H9 (cell line): ENCODE data around the gene FEM1B. TPM values are rescaled to one million over a fixed set of nuclear protein-coding genes. Genes with fewer than 3 reads are reported as not detected.

Experiments used
- DNase-seq: peaks from one replicate; pipeline ENCODE4 v3.0.0-alpha.2; 2017
- H2AFZ ChIP-seq: one replicate; pipeline ENCODE4 v1.6.1; 2013; ENCODE audit warnings: mild to moderate bottlenecking, low read length, control low read depth, moderate library complexity
- H2AK5ac ChIP-seq: 2 replicates; pipeline ENCODE4 v1.6.1; 2013; ENCODE audit warnings: low read length, control low read depth, mixed read lengths; ENCODE audit not compliant: insufficient read length
- H2BK120ac ChIP-seq: one replicate; pipeline ENCODE4 v1.6.1; 2013; ENCODE audit warnings: low read depth, mild to moderate bottlenecking, low read length, control low read depth, inconsistent platforms; ENCODE audit not compliant: poor library complexity, severe bottlenecking
- H2BK12ac ChIP-seq: 2 replicates; pipeline ENCODE4 v1.6.1; 2013; ENCODE audit warnings: low read length, control low read depth, mixed read lengths, low read depth; ENCODE audit not compliant: insufficient read length
- H2BK15ac ChIP-seq: 2 replicates; pipeline ENCODE4 v1.6.1; 2013; ENCODE audit warnings: low read depth, low read length, control low read depth
- H2BK20ac ChIP-seq: one replicate; pipeline ENCODE4 v1.6.1; 2013; ENCODE audit warnings: low read depth, mild to moderate bottlenecking, low read length, control low read depth, inconsistent platforms; ENCODE audit not compliant: poor library complexity, severe bottlenecking
- H2BK5ac ChIP-seq: 2 replicates; pipeline ENCODE4 v1.6.1; 2013; ENCODE audit warnings: low read length, control low read depth, mixed read lengths; ENCODE audit not compliant: insufficient read length
- H3K14ac ChIP-seq: 2 replicates; pipeline ENCODE4 v1.6.1; 2013; ENCODE audit warnings: low read length, control low read depth; ENCODE audit not compliant: insufficient read depth
- H3K18ac ChIP-seq: 2 replicates; pipeline ENCODE4 v1.6.1; 2013; ENCODE audit warnings: low read depth, mild to moderate bottlenecking, mixed read lengths, low read length, control low read depth; ENCODE audit not compliant: insufficient read length
- H3K23ac ChIP-seq: 2 replicates; pipeline ENCODE4 v1.6.1; 2013; ENCODE audit warnings: low read length, control low read depth, mixed read lengths, low read depth; ENCODE audit not compliant: insufficient read length
- H3K23me2 ChIP-seq: 2 replicates; pipeline ENCODE4 v1.6.1; 2013; ENCODE audit warnings: low read depth, mild to moderate bottlenecking, mixed read lengths, low read length, control low read depth; ENCODE audit not compliant: insufficient read length, poor library complexity, severe bottlenecking
- H3K27ac ChIP-seq: 2 replicates; pipeline ENCODE4 v1.5.1; 2013; ENCODE audit warnings: low read length, control low read depth, mixed read lengths, low read depth; ENCODE audit not compliant: insufficient read length
- H3K27me3 ChIP-seq: 2 replicates; pipeline ENCODE4 v1.6.1; 2013; ENCODE audit warnings: low read length, control low read depth, inconsistent platforms; ENCODE audit not compliant: insufficient read depth
- H3K4ac ChIP-seq: 2 replicates; pipeline ENCODE4 v1.6.1; 2013; ENCODE audit warnings: low read depth, mild to moderate bottlenecking, control low read depth, inconsistent platforms, low read length, moderate library complexity
- H3K4me1 ChIP-seq: 2 replicates; pipeline ENCODE4 v1.6.1; 2013; ENCODE audit warnings: low read length, control low read depth, inconsistent platforms; ENCODE audit not compliant: insufficient read depth
- H3K4me2 ChIP-seq: 2 replicates; pipeline ENCODE4 v1.6.1; 2013; ENCODE audit warnings: low read length, control low read depth, mixed read lengths; ENCODE audit not compliant: insufficient read length, insufficient read depth
- H3K56ac ChIP-seq: 2 replicates; pipeline ENCODE4 v1.6.1; 2013; ENCODE audit warnings: low read depth, mild to moderate bottlenecking, mixed read lengths, low read length, control low read depth; ENCODE audit not compliant: insufficient read length
- H3K79me1 ChIP-seq: 2 replicates; pipeline ENCODE4 v1.6.1; 2013; ENCODE audit warnings: low read depth, mild to moderate bottlenecking, moderate library complexity, low read length, control low read depth, inconsistent platforms; ENCODE audit not compliant: insufficient read depth, poor library complexity, severe bottlenecking
- H3K79me2 ChIP-seq: 2 replicates; pipeline ENCODE4 v1.6.1; 2013; ENCODE audit warnings: low read length, control low read depth, inconsistent platforms; ENCODE audit not compliant: insufficient read depth
- H3K9ac ChIP-seq: 2 replicates; pipeline ENCODE4 v1.6.1; 2013; ENCODE audit warnings: low read length, control low read depth, mixed read lengths; ENCODE audit not compliant: insufficient read length; ENCODE audit errors: extremely low read depth
- H3K9me3 ChIP-seq: one replicate; pipeline ENCODE4 v1.6.1; 2013; ENCODE audit warnings: low read depth, low read length, inconsistent platforms; ENCODE audit not compliant: control insufficient read depth
- H3T11ph ChIP-seq: one replicate; pipeline ENCODE4 v1.6.1; 2013; ENCODE audit warnings: mild to moderate bottlenecking, low read length, control low read depth, inconsistent platforms
- H4K20me1 ChIP-seq: one replicate; pipeline ENCODE4 v1.6.1; 2013; ENCODE audit not compliant: control insufficient read depth, insufficient read length, insufficient read depth
- H4K5ac ChIP-seq: 2 replicates; pipeline ENCODE4 v1.6.1; 2013; ENCODE audit warnings: low read depth, mild to moderate bottlenecking, mixed read lengths, low read length, control low read depth; ENCODE audit not compliant: insufficient read length
- H4K8ac ChIP-seq: replicated peaks from 2 replicates; pipeline ENCODE4 v1.6.1; 2013; ENCODE audit warnings: low read length, control low read depth, mixed read lengths, low read depth; ENCODE audit not compliant: insufficient read length
- H4K91ac ChIP-seq: 2 replicates; pipeline ENCODE4 v1.6.1; 2013; ENCODE audit warnings: low read depth, mild to moderate bottlenecking, moderate library complexity, mixed read lengths, low read length, control low read depth; ENCODE audit not compliant: insufficient read length
- H3K27ac Mint-ChIP-seq, 3 experiments: 2 replicates in 2 of 3; 3 replicates in 1 of 3; pipeline ENCODE4 v1.8.0; 2020 to 2021; ENCODE audit warnings: mixed read lengths in 3 of 3, mild to moderate bottlenecking in 1 of 3, moderate library complexity in 1 of 3
- H3K27me3 Mint-ChIP-seq: 2 replicates; pipeline ENCODE4 v1.8.0; 2021; ENCODE audit warnings: low read depth, mild to moderate bottlenecking, moderate library complexity, mixed read lengths
- H3K36me3 Mint-ChIP-seq, 3 experiments: 2 replicates in 2 of 3; 3 replicates in 1 of 3; pipeline ENCODE4 v1.8.0; 2020 to 2021; ENCODE audit warnings: low read depth in 3 of 3, mixed read lengths in 3 of 3; ENCODE audit not compliant: insufficient read depth in 1 of 3
- H3K4me1 Mint-ChIP-seq, 2 experiments: 2 replicates each; pipeline ENCODE4 v1.8.0; 2020; ENCODE audit warnings: mixed read lengths in 2 of 2
- H3K4me3 Mint-ChIP-seq, 2 experiments: 2 replicates in 1 of 2; 3 replicates in 1 of 2; pipeline ENCODE4 v1.8.0; 2020 to 2021; ENCODE audit warnings: mild to moderate bottlenecking in 2 of 2, mixed read lengths in 2 of 2, moderate library complexity in 1 of 2
- H3K9me3 Mint-ChIP-seq, 2 experiments: 2 replicates in 1 of 2; 3 replicates in 1 of 2; pipeline ENCODE4 v1.8.0; 2020; ENCODE audit warnings: mild to moderate bottlenecking in 2 of 2, mixed read lengths in 2 of 2, moderate library complexity in 1 of 2
- CTCF ChIP-seq: fragments of 200-600 bp; sonication (generic); conservative IDR thresholded peaks from 3 replicates; pipeline ENCODE4 v1.8.0; 2021; ENCODE audit warnings: antibody characterized with exemption, mild to moderate bottlenecking
- WGBS: extraction: QIAGEN DNeasy Blood & Tissue Kit; methylation state at CpG from one replicate; pipeline ENCODE4 v1.1.7; 2013; ENCODE audit warnings: missing lambda C conversion rate, low lambda C conversion rate, mixed read lengths; ENCODE audit not compliant: insufficient read length; ENCODE audit errors: extremely low coverage; 5-methylcytosine and 5-hydroxymethylcytosine counted together
- total RNA-seq: library from RNA; stranded (reverse); gene quantifications from 2 replicates; pipeline ENCODE4 v1.2.1, GENCODE V29; 2021

Gene FEM1B
- total RNA-seq, 1 experiment from 2014 or later: 77.9 TPM

GRCh38 chr15:68241088-68241935 is 36.2 kb upstream of the FEM1B start:
- Histone ChIP-seq H2BK20ac (no peak overlapping the region), H2BK15ac (no peak overlapping the region), H3K4me1 (no peaks in the 10 kb centered on the region; the same call in 1 of the 2 replicates), H4K8ac (no peak overlapping the region), H3K56ac (no peak overlapping the region), H4K20me1 (no peaks in the 10 kb centered on the region), H3K9ac (no peak overlapping the region), H3K23me2 (no peaks in the 10 kb centered on the region), H3K27me3 (no peaks in the 10 kb centered on the region), H2BK120ac (no peak overlapping the region), H3K4ac (no peak overlapping the region), H3K4me2 (no peak overlapping the region), H3K79me1 (no peaks in the 10 kb centered on the region), H3K79me2 (no peaks in the 10 kb centered on the region), H2AK5ac (no peak overlapping the region), H3K14ac (no peak overlapping the region), H3K27ac (no peak overlapping the region), H3K9me3 (no peaks in the 10 kb centered on the region), H2BK12ac (no peak overlapping the region), H4K91ac (no peak overlapping the region), H3T11ph (no peak overlapping the region), H2BK5ac (no peak overlapping the region), H3K18ac (no peak overlapping the region), H3K23ac (no peak overlapping the region), H4K5ac (no peak overlapping the region), H2AFZ (no peak overlapping the region)
- WGBS: no CpG with 5 or more reads among the region's 5 CpGs
- H3K9me3 Mint-ChIP-seq: peaks cover 11 to 16% of the 10 kb centered on the region in 2 experiments
- H3K4me1 Mint-ChIP-seq: peaks cover 9 to 10% of the 10 kb centered on the region in 2 experiments
- H3K4me3 Mint-ChIP-seq: no peak overlapping the region
- peaks cover 5 to 12% (median 7%) of the 10 kb centered on the region in 3 experiments; a peak in 5 of 7 replicates for H3K36me3 Mint-ChIP-seq
- no peak for TF ChIP-seq CTCF
- H3K27ac Mint-ChIP-seq: no peak overlapping the region
- H3K27me3 Mint-ChIP-seq: peaks cover 3% of the 10 kb centered on the region; the same call in 1 of the 2 replicates
- no peak for DNase-seq
